ENCODE results near the gene PTPRN. TPM values are rescaled to one million over a fixed set of nuclear protein-coding genes. Genes with fewer than 3 reads are reported as not detected.

The PTPRN gene
- polyA plus RNA-seq, 2 of the 4 experiments (the other 2 are of a cell fraction): 0.44 to 1.1 TPM

DNA sequence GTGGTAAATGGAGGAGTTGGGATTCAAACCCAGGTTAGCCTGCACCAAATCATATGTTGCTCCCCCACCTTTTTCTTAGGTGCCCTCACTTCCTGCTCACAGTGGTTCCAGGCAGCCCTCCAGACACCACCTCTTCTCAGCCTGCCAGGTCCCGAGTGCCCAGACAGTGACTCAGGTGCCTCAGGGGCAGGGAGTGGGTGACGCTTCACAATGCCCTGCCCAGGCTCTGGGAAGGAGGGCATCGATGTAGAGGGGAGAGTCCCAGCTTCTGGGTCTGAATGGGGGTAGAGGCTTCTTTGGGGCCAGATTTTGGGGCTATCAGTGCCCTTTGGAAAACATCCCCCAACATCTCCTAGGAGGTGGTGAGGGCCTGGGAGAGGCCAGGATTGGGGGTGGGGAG is 35.3 kb downstream of the PTPRN start (continued):
- TF ChIP-seq EP300 (IDR thresholded peaks at IDR 0.05): peak; percentile 73 to 77; a peak in 3 of 5 replicates
- no peak for TF ChIP-seq TFCP2L1 (CRISPR knock-in tag; IDR thresholded peaks at IDR 0.05)
- no peak for TF ChIP-seq HDAC2 (IDR thresholded peaks at IDR 0.05)
- TF ChIP-seq ZNF302 (CRISPR knock-in tag; IDR thresholded peaks at IDR 0.05): no peak
- TF ChIP-seq CHD4 (IDR thresholded peaks at IDR 0.05; ENCODE audit: borderline replicate concordance): no peak
- TF ChIP-seq SREBF2 (IDR thresholded peaks at IDR 0.05): no peak
- no peak for TF ChIP-seq PHF8 (IDR thresholded peaks at IDR 0.05; ENCODE audit: borderline replicate concordance, low read depth)
- no peak for TF ChIP-seq ESRRA (IDR thresholded peaks at IDR 0.05; ENCODE audit: borderline replicate concordance, low read length)
- TF ChIP-seq GATA3 (IDR thresholded peaks at IDR 0.05; ENCODE audit: borderline replicate concordance): peak; percentile 78; the same call in 1 of the 2 replicates
- TF ChIP-seq, protein P1, sequence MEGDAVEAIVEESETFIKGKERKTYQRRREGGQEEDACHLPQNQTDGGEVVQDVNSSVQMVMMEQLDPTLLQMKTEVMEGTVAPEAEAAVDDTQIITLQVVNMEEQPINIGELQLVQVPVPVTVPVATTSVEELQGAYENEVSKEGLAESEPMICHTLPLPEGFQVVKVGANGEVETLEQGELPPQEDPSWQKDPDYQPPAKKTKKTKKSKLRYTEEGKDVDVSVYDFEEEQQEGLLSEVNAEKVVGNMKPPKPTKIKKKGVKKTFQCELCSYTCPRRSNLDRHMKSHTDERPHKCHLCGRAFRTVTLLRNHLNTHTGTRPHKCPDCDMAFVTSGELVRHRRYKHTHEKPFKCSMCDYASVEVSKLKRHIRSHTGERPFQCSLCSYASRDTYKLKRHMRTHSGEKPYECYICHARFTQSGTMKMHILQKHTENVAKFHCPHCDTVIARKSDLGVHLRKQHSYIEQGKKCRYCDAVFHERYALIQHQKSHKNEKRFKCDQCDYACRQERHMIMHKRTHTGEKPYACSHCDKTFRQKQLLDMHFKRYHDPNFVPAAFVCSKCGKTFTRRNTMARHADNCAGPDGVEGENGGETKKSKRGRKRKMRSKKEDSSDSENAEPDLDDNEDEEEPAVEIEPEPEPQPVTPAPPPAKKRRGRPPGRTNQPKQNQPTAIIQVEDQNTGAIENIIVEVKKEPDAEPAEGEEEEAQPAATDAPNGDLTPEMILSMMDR (IDR thresholded peaks at IDR 0.05): no peak
- no peak for TF ChIP-seq HMGXB4 (CRISPR knock-in tag; IDR thresholded peaks at IDR 0.05; ENCODE audit: borderline replicate concordance)
- TF ChIP-seq USF2 (IDR thresholded peaks at IDR 0.05): no peak
- TF ChIP-seq NFE2L2 (conservative IDR thresholded peaks at IDR 0.05; ENCODE audit: low read length): no peak
- no peak for TF ChIP-seq MAFK (IDR thresholded peaks at IDR 0.05; ENCODE audit: partially characterized antibody)
- TF ChIP-seq FOSL2 (IDR thresholded peaks at IDR 0.05): peak; percentile 70
- TF ChIP-seq FOSL2 (CRISPR knock-in tag; IDR thresholded peaks at IDR 0.05): peak; percentile 94
- TF ChIP-seq KDM5A (IDR thresholded peaks at IDR 0.05): no peak
- no peak for TF ChIP-seq EHF (CRISPR knock-in tag; IDR thresholded peaks at IDR 0.05)
- TF ChIP-seq RARB (CRISPR knock-in tag; IDR thresholded peaks at IDR 0.05): no peak
- TF ChIP-seq RFX5 (IDR thresholded peaks at IDR 0.05): no peak
- no peak for TF ChIP-seq MAZ (IDR thresholded peaks at IDR 0.05; ENCODE audit: borderline replicate concordance, low read depth, low read length)
- no peak for TF ChIP-seq POLR2A (IDR thresholded peaks at IDR 0.05; ENCODE audit: low read length)
- TF ChIP-seq, protein P2, sequence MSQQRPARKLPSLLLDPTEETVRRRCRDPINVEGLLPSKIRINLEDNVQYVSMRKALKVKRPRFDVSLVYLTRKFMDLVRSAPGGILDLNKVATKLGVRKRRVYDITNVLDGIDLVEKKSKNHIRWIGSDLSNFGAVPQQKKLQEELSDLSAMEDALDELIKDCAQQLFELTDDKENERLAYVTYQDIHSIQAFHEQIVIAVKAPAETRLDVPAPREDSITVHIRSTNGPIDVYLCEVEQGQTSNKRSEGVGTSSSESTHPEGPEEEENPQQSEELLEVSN (IDR thresholded peaks at IDR 0.05; ENCODE audit: borderline replicate concordance, low read depth): no peak

GRCh38 chr2:219272995-219273394 is 36.2 kb downstream of the PTPRN start:
- peak in 1 of 2 experiments; percentile 18; a peak in 2 of 6 replicates for ATAC-seq
- Histone ChIP-seq H3K27ac (peak overlapping the region; percentile 96 to 99), H3K4me2 (peak overlapping the region; percentile 95), H3K4me1 (peaks cover 75% of the 10 kb centered on the region), H3K9me3 (no peaks in the 10 kb centered on the region), H3K4me3 (no peak overlapping the region)
- ChIA-PET CTCF (interaction anchor here (0.6 to 16.2 kb wide), 6 partner anchors 12 to 93 kb away, joined by 3 to 540 read pairs (median 8); partner anchors contain the start of genes GLB1L, STK16, TUBA4A and TUBA4B), POLR2A (interaction anchor here (0.7 to 2.8 kb wide), 6 partner anchors 8 to 55 kb away, joined by 3 to 65 read pairs (median 16); partner anchors contain the start of genes ABCB6, GLB1L, STK16 and TUBA4A)
- FAIRE-seq: no peak
- 22% methylated on average over 2 of the region's 2 CpGs for WGBS (ENCODE audit: missing lambda C conversion rate)
- TF ChIP-seq FOSL2 (IDR thresholded peaks at IDR 0.05) (peak; percentile 65), FOSL2 (CRISPR knock-in tag; IDR thresholded peaks at IDR 0.05) (peak; percentile 95), CEBPB (IDR thresholded peaks at IDR 0.05) (0 out of 4 replicates have a peak, but pooled peaks of 1 of the 2 experiments have one; percentile 28), JUN (IDR thresholded peaks at IDR 0.05) (peak in 1 of 2 experiments; percentile 38; a peak in 2 of 5 replicates), JUNB (IDR thresholded peaks at IDR 0.05) (peak; percentile 52), EP300 (IDR thresholded peaks at IDR 0.05) (peak; percentile 25 to 59; a peak in 2 of 5 replicates), GATA3 (IDR thresholded peaks at IDR 0.05; ENCODE audit: borderline replicate concordance) (peak; percentile 76; the same call in 1 of the 2 replicates), NFE2L2 (conservative IDR thresholded peaks at IDR 0.05; ENCODE audit: low read length) (no peak)
- TF ChIP-seq, protein P3, sequence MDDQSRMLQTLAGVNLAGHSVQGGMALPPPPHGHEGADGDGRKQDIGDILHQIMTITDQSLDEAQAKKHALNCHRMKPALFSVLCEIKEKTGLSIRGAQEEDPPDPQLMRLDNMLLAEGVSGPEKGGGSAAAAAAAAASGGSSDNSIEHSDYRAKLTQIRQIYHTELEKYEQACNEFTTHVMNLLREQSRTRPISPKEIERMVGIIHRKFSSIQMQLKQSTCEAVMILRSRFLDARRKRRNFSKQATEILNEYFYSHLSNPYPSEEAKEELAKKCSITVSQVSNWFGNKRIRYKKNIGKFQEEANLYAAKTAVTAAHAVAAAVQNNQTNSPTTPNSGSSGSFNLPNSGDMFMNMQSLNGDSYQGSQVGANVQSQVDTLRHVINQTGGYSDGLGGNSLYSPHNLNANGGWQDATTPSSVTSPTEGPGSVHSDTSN (IDR thresholded peaks at IDR 0.05): no peak
- TF ChIP-seq, protein P2 (IDR thresholded peaks at IDR 0.05; ENCODE audit: borderline replicate concordance, low read depth): no peak
- TF ChIP-seq, protein P4, sequence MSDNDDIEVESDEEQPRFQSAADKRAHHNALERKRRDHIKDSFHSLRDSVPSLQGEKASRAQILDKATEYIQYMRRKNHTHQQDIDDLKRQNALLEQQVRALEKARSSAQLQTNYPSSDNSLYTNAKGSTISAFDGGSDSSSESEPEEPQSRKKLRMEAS (IDR thresholded peaks at IDR 0.05): peak; percentile 72; the same call in 1 of the 2 replicates
- peak in 1 of 2 experiments; percentile 85 for DNase-seq (ENCODE audit: low read depth in 1 of 2, low spot score in 1 of 2)
